Measurements from ENCODE around the gene RNASEH2B. TPM values are rescaled to one million over a fixed set of nuclear protein-coding genes. Genes with fewer than 3 reads are reported as not detected.
A peak's percentile ranks its signal among the peaks of the same experiment; 100 is the strongest.

Gene RNASEH2B
- polyA plus RNA-seq, 3 donors = 30.9 to 71.5 (median 65.9) TPM

DNA sequence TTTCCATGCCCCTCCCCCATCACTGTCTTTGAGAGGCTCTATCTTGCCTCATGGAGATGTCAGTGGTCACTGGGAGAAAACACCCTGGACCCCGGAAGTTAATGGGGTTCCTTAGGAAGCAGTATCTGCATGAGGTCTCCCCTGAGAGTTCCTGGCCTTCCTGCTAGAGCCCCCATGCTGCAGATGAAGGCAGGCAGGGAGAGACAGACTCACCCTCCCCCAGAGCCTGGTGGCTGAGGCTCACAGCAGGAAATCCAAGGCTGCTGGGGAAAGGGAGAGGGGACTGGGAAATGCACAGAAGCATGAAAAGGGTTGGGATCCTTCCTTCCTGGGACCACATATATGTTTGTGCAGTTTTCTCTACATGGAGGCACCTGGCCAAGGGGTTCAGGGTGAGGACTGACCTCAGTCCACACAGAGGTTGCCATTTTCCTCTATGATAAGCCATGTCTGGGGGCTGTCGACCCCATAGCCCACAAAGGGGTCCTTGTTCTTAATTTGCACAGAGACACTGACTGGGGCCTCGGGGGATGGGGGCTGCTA is 95.4 kb downstream of the RNASEH2B start:
- no peaks in the 10 kb centered on the region for H4K20me1 ChIP-seq (ENCODE audit: insufficient read depth, low read length)

DNA sequence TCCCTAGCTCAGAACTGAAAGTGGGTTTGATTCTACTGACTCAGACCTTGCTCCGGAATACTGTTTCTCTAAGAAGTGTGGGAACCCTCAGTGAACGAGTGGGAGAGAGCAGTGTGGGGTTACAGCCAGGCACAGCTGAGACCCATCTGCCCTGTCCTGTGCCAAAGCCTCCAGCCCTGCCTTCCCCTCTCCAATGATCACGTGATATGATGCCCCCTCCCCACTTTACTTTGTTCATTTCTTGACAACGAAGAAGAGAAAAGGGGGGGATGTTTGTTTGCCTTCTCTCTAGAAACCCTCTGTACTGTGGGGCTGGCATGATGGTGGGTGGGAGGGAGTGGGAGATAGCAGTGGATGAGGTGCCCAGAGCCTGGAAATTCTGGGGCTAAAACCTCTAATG is 96.0 kb downstream of the RNASEH2B start:
- Histone ChIP-seq H4K20me1 (ENCODE audit: insufficient read depth, low read length) (no peaks in the 10 kb centered on the region), H3K27ac (ENCODE audit: low read depth in 1 of 2, low read length in 2 of 2) (no peak overlapping the region), H3K79me2 (ENCODE audit: insufficient read depth, low read length) (no peaks in the 10 kb centered on the region), H3K36me3 (replicated peaks in 1 of 2; ENCODE audit: control insufficient read depth in 1 of 2, insufficient read depth in 2 of 2, low read length in 2 of 2) (no peaks in the 10 kb centered on the region), H3K27me3 (ENCODE audit: control insufficient read depth in 2 of 2, insufficient read depth in 2 of 2, low read length in 2 of 2) (no peaks in the 10 kb centered on the region), H3K4me1 (ENCODE audit: control insufficient read depth in 1 of 2, insufficient read depth in 2 of 2, low read length in 2 of 2) (peaks cover 5 to 11% of the 10 kb centered on the region in 2 donors), H3K4me3 (replicated peaks in 1 of 3; ENCODE audit: low read depth in 2 of 3, low read length in 3 of 3) (no peak overlapping the region), H3K4me2 (replicated peaks; ENCODE audit: extremely low read depth, low read length, poor library complexity, severe bottlenecking) (no peak overlapping the region), H3K9me3 (replicated peaks in 1 of 2; ENCODE audit: control insufficient read depth in 1 of 2, insufficient read depth in 1 of 2, low read length in 2 of 2) (no peaks in the 10 kb centered on the region), H3K9ac (ENCODE audit: insufficient read depth, low read length, poor library complexity, severe bottlenecking) (no peak overlapping the region), H2AFZ (ENCODE audit: insufficient read depth, low read depth, low read length, poor library complexity, severe bottlenecking) (no peak overlapping the region)
- Mint-ChIP-seq H3K4me1 (peaks cover 13% of the 10 kb centered on the region), H3K36me3 (no peaks in the 10 kb centered on the region), H3K9me3 (no peaks in the 10 kb centered on the region), H3K27ac (no peak overlapping the region), H3K27me3 (ENCODE audit: low read depth in 3 of 3) (peaks cover 2 to 6% (median 5%) of the 10 kb centered on the region in 3 donors), H3K4me3 (no peak overlapping the region)
- DNase-seq = no peak
- TF ChIP-seq CTCF (IDR thresholded peaks at IDR 0.05) = no peak
- WGBS (ENCODE audit: insufficient coverage) = no CpG with 5 or more reads among the region's 4 CpGs
- intact Hi-C loops (cut with micrococcal nuclease) = no loop called here

More for the DNA sequence above, 95.4 kb downstream of the RNASEH2B start:
- no peak overlapping the region for H3K9ac ChIP-seq (ENCODE audit: insufficient read depth, low read length, poor library complexity, severe bottlenecking)
- no peak overlapping the region for H3K4me3 ChIP-seq (replicated peaks in 1 of 3; ENCODE audit: low read depth in 2 of 3, low read length in 3 of 3)
- H3K79me2 ChIP-seq (ENCODE audit: insufficient read depth, low read length) = no peaks in the 10 kb centered on the region
- Mint-ChIP-seq H3K27ac (no peak overlapping the region), H3K4me1 (peaks cover 13% of the 10 kb centered on the region), H3K9me3 (peaks cover 0 to 1% (median 0%) of the 10 kb centered on the region in 7 donors), H3K4me3 (peak overlapping the region in 1 of 2 donors; percentile 96), H3K36me3 (no peaks in the 10 kb centered on the region), H3K27me3 (ENCODE audit: low read depth in 3 of 3) (peaks cover 2 to 6% (median 5%) of the 10 kb centered on the region in 3 donors)
- peaks cover 5 to 11% of the 10 kb centered on the region in 2 donors for H3K4me1 ChIP-seq (ENCODE audit: control insufficient read depth in 1 of 2, insufficient read depth in 2 of 2, low read length in 2 of 2)
- H3K27me3 ChIP-seq (ENCODE audit: control insufficient read depth in 2 of 2, insufficient read depth in 2 of 2, low read length in 2 of 2) = no peaks in the 10 kb centered on the region
- no peaks in the 10 kb centered on the region for H3K36me3 ChIP-seq (replicated peaks in 1 of 2; ENCODE audit: control insufficient read depth in 1 of 2, insufficient read depth in 2 of 2, low read length in 2 of 2)
- H3K9me3 ChIP-seq (replicated peaks in 1 of 2; ENCODE audit: control insufficient read depth in 1 of 2, insufficient read depth in 1 of 2, low read length in 2 of 2) = no peaks in the 10 kb centered on the region
- WGBS (ENCODE audit: insufficient coverage) = 89% methylated on average over 2 of the region's 3 CpGs
- no peak for TF ChIP-seq CTCF (IDR thresholded peaks at IDR 0.05)
- no peak overlapping the region for H3K27ac ChIP-seq (ENCODE audit: low read depth in 1 of 2, low read length in 2 of 2)
- DNase-seq = no peak
- intact Hi-C loops (cut with micrococcal nuclease) = no loop called here
- H2AFZ ChIP-seq (ENCODE audit: insufficient read depth, low read depth, low read length, poor library complexity, severe bottlenecking) = peak overlapping the region; percentile 17
- no peak overlapping the region for H3K4me2 ChIP-seq (replicated peaks; ENCODE audit: extremely low read depth, low read length, poor library complexity, severe bottlenecking)

Other genes with a start within 250 kb of the RNASEH2B start
- gene DLEU7, start 66.1 kb upstream of the RNASEH2B start, polyA plus RNA-seq = 10 to 100 TPM in 2 of 3 donors, 1 to 10 TPM in 1; 1.4 to 16.1 (median 13.0) TPM
- not detected for gene C13orf42, start 201.5 kb downstream of the RNASEH2B start, polyA plus RNA-seq

All from CD14-positive monocyte (primary cell).